DLD1 (cell line): ENCODE results near the gene OR1N2.
"Not testable (repeated sequence)": the region's sequence is repeated elsewhere in the genome, so short reads cannot be mapped to it uniquely, and the experiment has no call there.

Experiments
- in situ Hi-C: cut with HindIII; loops from 2 replicates; pipeline ENCODE4 v1.10.0; 2017; ENCODE audit warnings: low sequenced_read_pairs

The OR1N2 gene

GRCh38 chr9:122552812-122553211, at the start of gene OR1N2:
OR1N2 (plus strand) TSS chr9:122553112; CDS start chr9:122553212, 100 bp downstream.
- in situ Hi-C loops = no loop called here

GRCh38 chr9:122506964-122507363, 45.9 kb upstream of the OR1N2 start:
- in situ Hi-C loops = no loop called here

DNA sequence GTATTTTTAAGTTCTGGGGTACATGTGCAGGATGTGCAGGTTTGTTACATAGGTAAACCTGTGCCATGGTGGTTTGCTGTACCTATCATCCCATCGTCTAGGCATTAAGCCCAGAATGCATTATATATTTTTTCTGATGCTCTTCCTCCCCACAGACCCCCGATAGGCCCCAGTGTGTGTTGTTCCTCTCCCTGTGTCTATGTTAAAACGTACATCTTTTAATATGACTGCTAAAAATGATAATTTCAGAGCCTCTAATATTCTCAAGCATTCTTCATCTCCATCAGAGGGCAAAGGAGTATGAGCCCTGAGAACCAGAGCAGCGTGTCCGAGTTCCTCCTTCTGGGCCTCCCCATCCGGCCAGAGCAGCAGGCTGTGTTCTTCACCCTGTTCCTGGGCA, 42.4 kb upstream of the OR1N2 start, which contains the start of gene OR1J2:
Gene OR1J2 (plus strand): TSS at position 301 of the 400 bp plus-strand sequence. CDS start 0 bp downstream, at position 301.
- in situ Hi-C loops = no loop called here

DNA sequence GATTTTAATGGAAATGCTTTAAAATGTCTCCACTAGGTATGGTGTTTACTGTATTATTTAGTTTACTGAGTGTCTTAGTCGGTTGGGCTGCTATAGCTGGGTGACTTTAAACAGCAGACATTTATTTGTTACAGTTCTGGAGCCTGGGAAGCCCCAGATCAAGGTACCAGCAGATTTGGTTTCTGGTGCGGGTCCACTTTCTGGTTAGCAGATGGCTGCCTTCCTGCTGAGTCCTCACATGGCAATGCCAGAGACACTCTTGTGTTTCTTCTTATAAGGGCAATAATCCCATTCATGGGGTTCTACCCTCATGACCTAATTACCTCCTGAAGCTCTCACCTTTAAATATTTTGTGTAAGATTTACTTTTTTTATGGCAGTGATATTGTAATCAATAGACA, 34.7 kb upstream of the OR1N2 start:
- in situ Hi-C loops = no loop called here

GRCh38 chr9:122518841-122519240, 34.1 kb upstream of the OR1N2 start, which contains the start of gene OR1J4:
OR1J4 (plus strand) TSS chr9:122519141; CDS start chr9:122519141, 0 bp downstream.
- in situ Hi-C loops = no loop called here

GRCh38 chr9:122519376-122519775, 33.5 kb upstream of the OR1N2 start:
- in situ Hi-C loops = no loop called here

GRCh38 chr9:122526602-122527001, 26.3 kb upstream of the OR1N2 start:
- in situ Hi-C loops = no loop called here

DNA sequence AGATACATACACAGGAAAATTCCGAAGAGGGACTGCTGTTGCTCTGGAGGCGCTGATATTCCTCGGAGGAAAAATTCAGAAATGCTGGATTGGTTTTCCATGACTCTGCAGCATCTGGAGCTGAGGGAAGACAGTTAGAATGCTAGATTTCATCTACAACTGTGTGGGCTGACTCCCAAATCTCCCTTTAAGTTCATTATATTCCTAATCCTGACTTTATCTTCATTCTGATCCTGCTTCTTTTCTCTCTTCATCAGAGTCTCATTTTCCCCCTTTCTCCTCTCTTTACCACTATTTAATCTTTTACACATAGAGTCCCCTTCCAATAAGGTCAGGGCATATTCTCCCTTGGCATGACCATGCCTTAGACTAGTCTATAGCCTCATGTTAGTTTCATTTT, 25.7 kb upstream of the OR1N2 start, which contains the start of gene OR1N1:
Gene OR1N1 (minus strand): TSS at position 101 of the 400 bp plus-strand sequence. CDS start 0 bp downstream, at position 101.
- in situ Hi-C loops = no loop called here

- in situ Hi-C loops = not testable (repeated sequence)
Measured at GRCh38 chr9:122531157-122531556, 21.8 kb upstream of the OR1N2 start.

DNA sequence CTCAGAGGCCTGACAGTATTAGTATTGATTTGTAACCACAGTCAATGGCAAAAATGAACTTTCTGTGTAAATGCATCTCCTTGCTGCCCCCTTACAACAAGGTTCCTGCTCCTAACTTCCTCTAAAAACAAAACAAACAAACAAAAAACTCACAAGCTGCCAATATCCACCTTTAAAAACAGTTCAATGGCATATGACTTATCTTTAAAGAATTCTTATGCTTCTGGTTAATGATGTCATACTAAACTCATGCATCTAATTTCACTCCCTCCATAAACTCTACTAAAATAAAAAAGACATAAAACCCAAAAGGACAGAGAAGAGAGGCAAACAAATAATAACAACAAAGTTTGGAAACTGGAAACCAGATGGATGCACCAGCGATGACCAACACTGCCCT, 16.8 kb upstream of the OR1N2 start:
- in situ Hi-C loops = no loop called here

GRCh38 chr9:122537066-122537465, 15.8 kb upstream of the OR1N2 start:
- in situ Hi-C loops = not testable (repeated sequence)

GRCh38 chr9:122538757-122539156, 14.2 kb upstream of the OR1N2 start:
- in situ Hi-C loops = no loop called here

DNA sequence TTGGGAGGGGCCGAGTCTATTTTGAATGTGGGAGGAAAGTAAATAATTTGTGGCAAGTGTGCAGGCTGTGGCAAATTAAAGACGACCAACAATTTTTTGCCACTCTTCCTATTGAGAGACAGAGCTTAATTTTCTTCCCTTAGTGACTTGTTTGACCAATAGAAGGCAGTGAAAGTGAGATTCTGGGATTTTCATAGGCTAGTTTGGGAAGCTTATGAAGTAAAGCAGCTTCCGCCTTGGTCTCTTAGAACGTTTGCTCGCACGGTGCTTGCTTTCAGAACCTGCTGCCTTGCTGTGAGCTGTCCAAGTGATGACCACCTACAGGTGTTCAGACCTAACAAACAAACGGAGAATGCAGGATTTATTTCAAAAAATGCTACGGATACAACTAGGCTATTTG, 6.7 kb upstream of the OR1N2 start:
- in situ Hi-C loops = no loop called here

DNA sequence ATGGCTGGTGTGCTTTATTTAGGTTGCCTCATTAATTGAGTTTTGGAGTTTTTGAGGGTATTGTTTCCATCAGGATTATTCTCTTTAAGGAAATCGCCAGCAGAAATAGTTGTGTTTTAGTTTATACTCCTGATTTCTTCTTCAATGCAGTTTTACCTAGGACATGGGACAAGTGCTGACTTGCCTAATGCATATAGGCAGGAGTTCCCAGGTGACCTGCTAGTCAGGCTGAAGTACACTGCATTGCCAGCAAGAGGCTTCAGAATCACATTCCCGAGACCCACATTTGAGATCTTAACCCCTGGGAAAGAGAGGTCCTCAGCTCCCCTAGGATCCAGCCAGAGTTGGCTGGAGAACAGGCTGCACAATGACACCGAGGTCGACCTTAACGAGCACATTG, 1.5 kb upstream of the OR1N2 start:
- in situ Hi-C loops = no loop called here

DNA sequence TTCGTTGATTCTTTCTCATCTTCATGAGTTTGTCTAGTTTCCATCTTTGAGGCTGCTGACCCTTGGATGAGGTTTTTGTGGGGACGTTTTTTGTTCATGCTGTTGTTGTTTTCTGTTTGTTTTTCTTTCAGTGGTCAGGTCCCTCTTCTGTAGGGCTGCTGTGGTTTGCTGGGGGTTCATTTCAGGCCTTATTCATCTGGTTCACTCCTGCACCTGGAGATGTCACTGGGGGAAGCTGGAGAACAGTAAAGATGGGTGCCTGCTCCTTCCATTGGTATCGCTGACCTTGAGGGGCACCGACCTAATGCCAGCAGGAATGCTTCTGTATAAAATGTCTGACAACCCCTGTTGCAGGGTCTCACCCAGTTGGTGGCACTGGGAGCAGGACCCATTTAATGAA, 8.5 kb downstream of the OR1N2 start:
- in situ Hi-C loops = no loop called here

DNA sequence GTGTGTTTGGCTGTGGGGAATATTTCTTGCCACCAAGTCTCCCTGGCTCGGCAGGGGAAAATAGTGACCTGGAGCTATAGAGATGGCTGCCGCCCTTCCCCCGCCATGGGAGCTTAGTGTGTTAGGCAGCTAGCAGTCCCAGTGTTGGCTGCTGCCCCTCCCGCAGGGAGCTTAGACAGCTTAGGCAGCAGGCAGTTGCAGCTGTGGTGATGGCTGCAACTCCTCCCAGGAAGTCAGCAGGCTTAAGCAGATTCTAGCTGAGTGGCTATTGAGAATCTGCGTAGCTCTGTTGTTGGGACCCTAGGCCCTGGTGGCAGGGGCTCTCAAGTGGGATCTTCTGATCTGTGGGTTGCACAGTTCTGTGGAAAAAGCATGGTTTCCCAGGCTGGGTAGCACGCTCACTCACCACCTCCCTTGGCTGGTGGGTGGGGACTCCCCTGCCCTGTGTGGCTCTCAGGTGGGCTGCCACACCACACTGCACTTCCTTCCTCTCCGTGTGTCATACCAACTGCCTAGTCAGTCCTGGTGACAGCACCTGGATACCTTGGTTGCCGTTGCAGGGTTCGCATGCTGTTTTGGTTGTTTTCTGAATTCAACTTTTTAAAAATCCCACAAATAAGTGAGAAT, 9.3 kb downstream of the OR1N2 start:
- in situ Hi-C loops = no loop called here

DNA sequence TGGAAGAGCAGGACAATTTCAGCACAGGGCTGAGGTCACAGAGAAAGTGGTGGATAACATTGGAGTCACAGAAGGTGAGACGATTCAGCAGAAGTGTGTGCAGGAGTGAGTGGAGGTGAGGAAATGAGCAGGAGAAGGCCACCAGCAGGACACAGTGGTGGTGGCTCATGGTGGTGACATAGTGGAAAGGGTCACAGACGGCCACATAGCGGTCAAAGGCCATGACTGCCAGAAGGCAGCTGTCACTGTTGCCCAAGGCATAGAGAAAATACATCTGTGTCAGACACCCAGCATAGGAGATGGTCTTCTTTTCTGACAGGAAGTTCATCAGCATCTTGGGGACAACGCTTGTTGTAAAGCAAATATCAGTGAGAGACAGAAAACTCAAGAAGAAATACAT, 15.0 kb downstream of the OR1N2 start:
- in situ Hi-C loops = no loop called here

GRCh38 chr9:122572456-122572855, 19.5 kb downstream of the OR1N2 start:
- in situ Hi-C loops = no loop called here

DNA sequence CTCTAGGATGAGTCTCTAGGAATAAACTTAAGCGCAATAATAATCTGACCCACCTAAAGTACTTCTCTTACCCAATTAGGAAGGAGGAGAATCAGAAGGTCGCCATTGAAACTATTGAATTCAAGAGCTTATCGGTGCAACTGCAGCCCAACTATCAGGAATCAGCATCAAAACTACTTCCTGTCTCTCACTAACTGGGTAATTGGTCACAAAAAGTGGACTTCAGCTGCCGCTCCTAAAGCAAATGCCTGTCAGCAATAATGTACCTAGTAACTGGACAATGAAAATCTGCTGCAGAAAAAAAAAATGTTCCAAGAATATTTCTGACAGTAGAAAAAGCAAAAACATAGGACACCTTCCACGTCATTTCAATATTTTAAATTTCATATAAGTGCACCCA, 27.0 kb downstream of the OR1N2 start:
- in situ Hi-C loops = no loop called here

GRCh38 chr9:122580360-122580759, 27.4 kb downstream of the OR1N2 start:
- in situ Hi-C loops = no loop called here

DNA sequence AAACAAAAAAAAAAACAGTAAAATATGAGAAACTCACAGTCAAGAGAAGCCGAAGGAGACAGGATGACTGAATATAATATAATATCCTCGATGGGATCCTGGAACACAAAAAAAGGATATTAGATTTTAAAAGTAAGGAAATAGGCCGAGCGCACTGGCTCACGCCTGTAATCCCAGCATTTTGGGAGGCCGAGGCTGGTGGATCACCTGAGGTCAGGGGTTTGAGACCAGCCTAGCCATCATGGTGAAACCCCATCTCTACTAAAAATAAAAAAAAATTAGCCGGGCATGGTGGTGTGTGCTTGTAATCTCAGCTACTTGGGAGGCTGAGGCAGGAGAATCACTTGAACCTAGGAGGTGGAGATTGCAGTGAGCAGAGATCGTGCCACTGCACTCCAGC, 30.4 kb downstream of the OR1N2 start, which contains the start of gene OR1L8:
Gene OR1L8 (minus strand): TSS at position 101 of the 400 bp plus-strand sequence. CDS start 14,907 bp downstream, outside the sequence.
- in situ Hi-C loops = not testable (repeated sequence)
